Stomach (tissue), 9 donors: ENCODE data around the gene RASAL2. TPM values are rescaled to one million over a fixed set of nuclear protein-coding genes. Genes with fewer than 3 reads are reported as not detected.

Experiments
- DNase-seq, 2 donors: peaks; one replicate each; pipeline versions ENCODE4 v3.0.0 to v3.0.0-alpha.2; 2013 to 2019
- H3K27ac ChIP-seq, 5 donors: fragments of 200-600 bp in 4 of 5; sonication (generic) in 4 of 5; one replicate each; pipeline ENCODE4 v1.5.1; 2013 to 2019; ENCODE audit warnings: mild to moderate bottlenecking in 1 of 5, moderate library complexity in 1 of 5
- H3K27me3 ChIP-seq, 3 donors: fragments of 200-600 bp; sonication (generic); one replicate each; pipeline ENCODE4 v1.5.1; 2017 to 2019; ENCODE audit warnings: mixed run types in 1 of 3
- H3K36me3 ChIP-seq, 4 donors: fragments of 200-600 bp; sonication (generic); 1 replicate in 3 of 4; 2 replicates in 1 of 4; pipeline ENCODE4 v1.5.1; 2016 to 2019
- H3K4me1 ChIP-seq, 4 donors: fragments of 200-600 bp; sonication (generic); one replicate each; pipeline ENCODE4 v1.5.1; 2016 to 2019
- H3K4me3 ChIP-seq, 4 donors: fragments of 200-600 bp; sonication (generic) in 3 of 4; one replicate each; pipeline ENCODE4 v1.5.1; 2016 to 2019; ENCODE audit warnings: mild to moderate bottlenecking in 1 of 4
- H3K9me3 ChIP-seq, 4 donors: fragments of 200-600 bp; sonication (generic); one replicate each; pipeline ENCODE4 v1.5.1; 2016 to 2019
- CTCF ChIP-seq, 7 experiments: fragments of 450-650 bp in 4 of 7; fragments of 200-600 bp in 3 of 7; sonication (generic) in 3 of 7; IDR thresholded peaks; one replicate each; pipeline ENCODE4 v1.5.1; 2016 to 2019; ENCODE audit warnings: antibody characterized with exemption in 7 of 7, control low read depth in 2 of 7, mild to moderate bottlenecking in 1 of 7
- EP300 ChIP-seq: sonication (generic); formaldehyde crosslinking; IDR thresholded peaks from one replicate; pipeline ENCODE4 v1.6.1; 2017; ENCODE audit warnings: antibody characterized with exemption
- POLR2A ChIP-seq, 4 donors: fragments of 450-650 bp; IDR thresholded peaks; one replicate each; pipeline ENCODE4 v1.6.1; 2016; ENCODE audit warnings: antibody characterized with exemption in 4 of 4, control low read depth in 2 of 4, mild to moderate bottlenecking in 1 of 4, moderate library complexity in 1 of 4
- POLR2AphosphoS5 ChIP-seq, 3 donors: sonication (generic); formaldehyde crosslinking; IDR thresholded peaks; one replicate each; pipeline ENCODE4 v1.6.1; 2016; ENCODE audit warnings: antibody characterized with exemption in 3 of 3
- WGBS, 5 donors: extraction: QIAGEN DNeasy Blood & Tissue Kit in 3 of 5; methylation state at CpG; one replicate each; pipeline versions ENCODE4 v1.1.5 to v1.1.7; 2013 to 2018; 5-methylcytosine and 5-hydroxymethylcytosine counted together
- intact Hi-C: fragments of 100-400 bp; cut with DNase I; formaldehyde crosslinking; loops from one replicate; pipeline ENCODE4 v1.15.1; 2023; ENCODE audit warnings: low total_unique reads
- polyA plus RNA-seq, 3 donors: library from polyadenylated mRNA; stranded (reverse); fragments of 200-250 nt; gene quantifications; one replicate each; pipeline ENCODE4 v1.2.3, GENCODE V29; 2013
- total RNA-seq, 5 donors: library from RNA; depleted of rRNA; stranded (reverse); fragments of >200 nt; gene quantifications; one replicate each; pipeline versions ENCODE4 v1.1.0 to v1.2.3, GENCODE V29; 2014 to 2016
- donor health status: healthy with polysubstance abuse.
- donor health status: Bipolar disorder and iron deficiency.
- donor health status: healthy.

RASAL2 gene
- total and polyA plus RNA-seq, 8 donors = 1.2 to 47.5 (median 14.3) TPM

DNA sequence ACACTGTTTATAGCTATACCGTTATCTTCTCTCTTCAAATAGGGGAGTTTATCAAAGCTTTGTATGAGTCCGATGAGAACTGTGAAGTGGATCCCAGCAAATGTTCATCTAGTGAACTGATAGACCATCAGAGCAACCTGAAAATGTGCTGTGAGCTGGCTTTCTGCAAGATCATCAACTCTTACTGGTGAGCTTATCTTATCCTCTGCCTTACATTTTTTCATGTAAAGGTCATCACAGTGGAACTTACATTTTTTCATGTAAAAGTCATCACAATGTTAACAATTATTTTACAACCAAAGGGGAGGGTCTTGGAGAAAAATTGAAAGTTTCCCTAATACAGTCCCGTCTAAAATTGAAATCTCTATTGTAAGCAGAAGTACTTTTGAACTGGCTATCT lies 357.6 kb downstream of the RASAL2 start:
- Histone ChIP-seq H3K4me3 (no peak overlapping the region), H3K27me3 (no peaks in the 10 kb centered on the region), H3K36me3 (peaks cover 0 to 17% (median 13%) of the 10 kb centered on the region in 4 donors), H3K4me1 (no peaks in the 10 kb centered on the region), H3K27ac (no peak overlapping the region), H3K9me3 (no peaks in the 10 kb centered on the region)
- DNase-seq = no peak
- intact Hi-C loops = no loop called here
- TF ChIP-seq CTCF (IDR thresholded peaks at IDR 0.05) = no peak
- no peak for TF ChIP-seq POLR2AphosphoS5 (IDR thresholded peaks at IDR 0.05)
- no peak for TF ChIP-seq EP300
- TF ChIP-seq POLR2A (IDR thresholded peaks at IDR 0.05) = no peak
- 64 to 78% (median 69%) methylated on average over 3 of the region's 3 CpGs for WGBS, 5 donors

- 81 to 95% (median 82%) methylated on average over 3 of the region's 3 CpGs for WGBS, 5 donors
- H3K27me3 ChIP-seq = no peaks in the 10 kb centered on the region
- H3K9me3 ChIP-seq = no peaks in the 10 kb centered on the region
- peaks cover 0 to 21% (median 17%) of the 10 kb centered on the region in 4 donors for H3K36me3 ChIP-seq
- DNase-seq = no peak
- intact Hi-C loops = no loop called here
- H3K4me1 ChIP-seq = no peaks in the 10 kb centered on the region
- H3K27ac ChIP-seq = no peak overlapping the region
- TF ChIP-seq CTCF (IDR thresholded peaks at IDR 0.05) (no peak), EP300 (no peak), POLR2A (IDR thresholded peaks at IDR 0.05) (no peak), POLR2AphosphoS5 (IDR thresholded peaks at IDR 0.05) (no peak)
- H3K4me3 ChIP-seq = no peak overlapping the region
Measured at GRCh38 chr1:178452013-178452412, 358.1 kb downstream of the RASAL2 start.

- no peak for DNase-seq
- peaks cover 6 to 36% (median 35%) of the 10 kb centered on the region in 4 donors for H3K36me3 ChIP-seq
- H3K9me3 ChIP-seq = no peaks in the 10 kb centered on the region
- no peaks in the 10 kb centered on the region for H3K4me1 ChIP-seq
- no peaks in the 10 kb centered on the region for H3K27me3 ChIP-seq
- TF ChIP-seq EP300 = no peak
- no peak for TF ChIP-seq CTCF (IDR thresholded peaks at IDR 0.05)
- no peak for TF ChIP-seq POLR2AphosphoS5 (IDR thresholded peaks at IDR 0.05)
- no peak for TF ChIP-seq POLR2A (IDR thresholded peaks at IDR 0.05)
- intact Hi-C loops = no loop called here
- 91 to 96% (median 95%) methylated on average over 13 of the region's 13 CpGs for WGBS, 5 donors
- no peak overlapping the region for H3K27ac ChIP-seq
- H3K4me3 ChIP-seq = no peak overlapping the region
Measured at GRCh38 chr1:178456472-178456871, 362.6 kb downstream of the RASAL2 start.

- TF ChIP-seq POLR2A (IDR thresholded peaks at IDR 0.05) (no peak), EP300 (no peak), POLR2AphosphoS5 (IDR thresholded peaks at IDR 0.05) (no peak), CTCF (IDR thresholded peaks at IDR 0.05) (no peak)
- DNase-seq = no peak
- Histone ChIP-seq H3K27ac (no peak overlapping the region), H3K9me3 (no peaks in the 10 kb centered on the region), H3K4me3 (no peak overlapping the region), H3K4me1 (no peaks in the 10 kb centered on the region), H3K27me3 (no peaks in the 10 kb centered on the region), H3K36me3 (peaks cover 6 to 28% (median 26%) of the 10 kb centered on the region in 4 donors)
- intact Hi-C loops = no loop called here
- WGBS, 5 donors = 94 to 98% (median 96%) methylated on average over 4 to 5 of the region's 5 CpGs
Measured at GRCh38 chr1:178457651-178458050, 363.7 kb downstream of the RASAL2 start.
